ENCODE results near the gene ABCA1. TPM values are rescaled to one million over a fixed set of nuclear protein-coding genes. Genes with fewer than 3 reads are reported as not detected.
A peak's percentile ranks its signal among the peaks of the same experiment; 100 is the strongest.

Gene ABCA1
- total and polyA plus RNA-seq, 2 of the 4 experiments (the other 2 are of a cell fraction) = 5.8 to 52.2 TPM

GRCh38 chr9:104950838-104951237 lies 22.9 kb upstream of the ABCA1 start:
- no TSS peak for BruUV-seq (replicated peaks)
- TF ChIP-seq FOS (IDR thresholded peaks at IDR 0.05; ENCODE audit: low read depth, low read length) = 0 out of 2 replicates have a peak, but pooled peaks have one; percentile 20
- TF ChIP-seq SMC3 (IDR thresholded peaks at IDR 0.05; ENCODE audit: low read depth, low read length) = no peak
- TF ChIP-seq BHLHE40 (IDR thresholded peaks at IDR 0.05; ENCODE audit: low read depth, low read length) = peak; percentile 79
- no peak for TF ChIP-seq MAFK (IDR thresholded peaks at IDR 0.05; ENCODE audit: low read depth, low read length)
- TF ChIP-seq CEBPB (IDR thresholded peaks at IDR 0.05; ENCODE audit: low read depth, low read length) = peak; percentile 70
- Histone ChIP-seq H4K5ac (ENCODE audit: low read depth, low read length) (no peak overlapping the region), H2BK20ac (ENCODE audit: low read depth, low read length) (0 out of 2 replicates have a peak overlapping the region, but pooled peaks have one; percentile 12), H4K91ac (ENCODE audit: insufficient read depth, low read depth, low read length) (no peak overlapping the region), H3K9me1 (ENCODE audit: insufficient read depth, low read length) (peaks cover 3% of the 10 kb centered on the region; the same call in 1 of the 2 replicates), H2AFZ (replicated peaks; ENCODE audit: low read length, poor library complexity) (no peak overlapping the region), H3K14ac (replicated peaks; ENCODE audit: low read depth, low read length) (no peak overlapping the region), H2BK120ac (ENCODE audit: low read depth, low read length) (no peak overlapping the region), H3K4me3 (ENCODE audit: insufficient read depth, low read depth, low read length) (no peak overlapping the region), H4K8ac (ENCODE audit: low read depth in 2 of 2, low read length in 2 of 2) (no peak overlapping the region), H3K18ac (ENCODE audit: low read depth, low read length) (no peak overlapping the region), H3K27ac (ENCODE audit: insufficient read depth, low read length) (no peak overlapping the region), H3K56ac (ENCODE audit: extremely low read depth, insufficient read depth, low read length) (no peak overlapping the region), H3K4me1 (ENCODE audit: control insufficient read depth, insufficient read depth, low read length) (peaks cover 2% of the 10 kb centered on the region), H3K27me3 (ENCODE audit: control insufficient read depth, insufficient read depth, low read length) (no peaks in the 10 kb centered on the region), H2AK9ac (replicated peaks; ENCODE audit: low read depth, low read length, poor library complexity) (no peak overlapping the region), H2BK15ac (ENCODE audit: low read depth, low read length) (no peak overlapping the region), H3K79me1 (ENCODE audit: low read depth in 1 of 2, low read length in 2 of 2) (no peaks in the 10 kb centered on the region), H3K4me2 (ENCODE audit: low read depth, low read length) (no peak overlapping the region), H3K36me3 (ENCODE audit: control insufficient read depth, insufficient read depth, low read length) (no peaks in the 10 kb centered on the region), H3K9me3 (ENCODE audit: control insufficient read depth, insufficient read depth, low read length) (no peaks in the 10 kb centered on the region), H3K23ac (ENCODE audit: low read depth, low read length) (no peak overlapping the region), H3K4ac (ENCODE audit: low read depth, low read length) (no peak overlapping the region), H2AK5ac (ENCODE audit: low read depth, low read length) (peak overlapping the region; percentile 27), H2BK5ac (ENCODE audit: low read depth, low read length, poor library complexity, severe bottlenecking) (no peak overlapping the region), H4K20me1 (ENCODE audit: insufficient read depth, low read length) (no peaks in the 10 kb centered on the region), H3K9ac (ENCODE audit: low read depth, low read length) (no peak overlapping the region)
- peak; percentile 54; the same call in 1 of the 2 replicates for ATAC-seq (ENCODE audit: low read depth)
- intact Hi-C loops (cut with micrococcal nuclease) (no loop called here), in situ Hi-C loops (cut with MboI; ENCODE audit: low sequenced_read_pairs) (no loop called here), dilution Hi-C loops (cut with HindIII; ENCODE audit: low sequenced_read_pairs, unreplicated experiment) (no loop called here)
- ChIA-PET POLR2A (ENCODE audit: unreplicated experiment) (no interaction called here), CTCF (no interaction called here)
- WGBS, 2 experiments (ENCODE audit: extremely low coverage in 2 of 2, insufficient read length in 1 of 2) = 100% methylated on average over 2 of the region's 4 CpGs; no CpG with 5 or more reads in 1 of the 2 experiments
- peak; percentile 77 for DNase-seq
